ENCODE measurements around the gene SSH2.
"Not testable (repeated sequence)": the region's sequence is repeated elsewhere in the genome, so short reads cannot be mapped to it uniquely, and the experiment has no call there.

Gene SSH2

GRCh38 chr17:29731589-29731929 is 198.5 kb downstream of the SSH2 start:
- DNase-seq: no peak

GRCh38 chr17:29728490-29728889 is 201.5 kb downstream of the SSH2 start:
- no peak for DNase-seq

GRCh38 chr17:29726715-29727252 is 203.2 kb downstream of the SSH2 start:
- no peak for DNase-seq

DNA sequence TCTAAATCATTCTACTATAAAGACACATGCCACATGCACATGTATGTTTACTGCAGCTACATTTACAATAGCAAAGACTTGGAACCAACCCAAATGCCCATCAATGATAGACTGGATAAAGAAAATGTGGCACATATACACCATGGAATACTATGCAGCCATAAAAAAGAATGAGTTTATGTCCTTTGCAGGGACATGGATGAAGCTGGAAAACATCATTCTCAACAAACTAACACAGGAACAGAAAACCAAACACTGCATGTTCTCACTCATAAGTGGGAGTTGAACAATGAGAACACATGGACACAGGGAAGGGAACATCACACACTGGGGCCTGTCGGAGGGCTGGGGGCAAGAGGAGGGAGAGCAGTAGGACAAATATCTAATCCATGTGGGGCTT is 204.6 kb downstream of the SSH2 start:
- not testable (repeated sequence) for DNase-seq

- peak; percentile 11 for DNase-seq
Observed at GRCh38 chr17:29723278-29724047, 206.6 kb downstream of the SSH2 start.

- DNase-seq: peak; percentile 45
Observed at GRCh38 chr17:29722411-29723198, 207.4 kb downstream of the SSH2 start.

GRCh38 chr17:29720551-29720950 is 209.5 kb downstream of the SSH2 start:
- DNase-seq: no peak

- DNase-seq: no peak
Observed at GRCh38 chr17:29719469-29719868, 210.6 kb downstream of the SSH2 start.

- no peak for DNase-seq
Observed at GRCh38 chr17:29718446-29719039, 211.5 kb downstream of the SSH2 start.

DNA sequence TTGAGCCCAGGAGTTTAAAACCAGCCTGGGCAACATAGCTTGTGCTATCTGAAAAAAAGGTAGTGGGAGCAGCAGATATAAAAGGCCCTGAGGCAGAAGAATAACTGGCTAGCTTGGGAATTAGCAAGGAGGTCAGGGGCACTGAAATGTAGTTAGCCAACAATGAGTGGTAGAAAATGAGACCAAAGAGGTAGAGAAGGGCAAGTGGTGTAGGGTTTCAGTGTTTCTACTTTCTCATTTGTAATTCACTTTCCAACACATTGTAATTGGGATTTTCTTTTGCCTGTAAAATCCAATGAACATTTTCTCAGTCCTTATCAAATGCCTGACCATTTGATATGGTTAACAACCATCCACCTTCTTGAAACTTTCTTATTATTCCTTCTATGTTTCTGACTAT is 212.2 kb downstream of the SSH2 start:
- no peak for DNase-seq

GRCh38 chr17:29716566-29716965 is 213.5 kb downstream of the SSH2 start:
- no peak for DNase-seq

DNA sequence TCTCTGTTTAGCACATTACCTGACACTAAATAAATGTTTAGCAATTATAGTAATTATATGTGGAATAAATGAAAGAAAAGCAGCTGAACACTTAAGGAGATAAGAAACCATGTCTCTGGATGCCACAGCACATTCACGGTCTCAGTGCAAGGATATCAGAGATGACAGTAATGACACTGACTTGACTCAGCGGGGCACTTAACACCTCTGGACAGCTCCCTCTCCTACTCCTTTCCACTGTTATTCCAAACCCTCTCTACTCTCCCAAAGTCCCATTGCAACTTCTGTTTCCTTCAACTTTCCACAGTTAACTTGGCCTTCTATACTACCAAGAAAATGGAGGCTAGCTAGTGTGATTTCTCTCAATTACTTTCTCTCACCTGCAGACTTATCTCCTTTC is 214.3 kb downstream of the SSH2 start:
- DNase-seq: no peak

- DNase-seq: no peak
Observed at GRCh38 chr17:29714146-29714545, 215.9 kb downstream of the SSH2 start.

- no peak for DNase-seq
Observed at GRCh38 chr17:29713626-29714025, 216.4 kb downstream of the SSH2 start.

GRCh38 chr17:29711588-29712385 is 218.2 kb downstream of the SSH2 start:
- DNase-seq: no peak

DNA sequence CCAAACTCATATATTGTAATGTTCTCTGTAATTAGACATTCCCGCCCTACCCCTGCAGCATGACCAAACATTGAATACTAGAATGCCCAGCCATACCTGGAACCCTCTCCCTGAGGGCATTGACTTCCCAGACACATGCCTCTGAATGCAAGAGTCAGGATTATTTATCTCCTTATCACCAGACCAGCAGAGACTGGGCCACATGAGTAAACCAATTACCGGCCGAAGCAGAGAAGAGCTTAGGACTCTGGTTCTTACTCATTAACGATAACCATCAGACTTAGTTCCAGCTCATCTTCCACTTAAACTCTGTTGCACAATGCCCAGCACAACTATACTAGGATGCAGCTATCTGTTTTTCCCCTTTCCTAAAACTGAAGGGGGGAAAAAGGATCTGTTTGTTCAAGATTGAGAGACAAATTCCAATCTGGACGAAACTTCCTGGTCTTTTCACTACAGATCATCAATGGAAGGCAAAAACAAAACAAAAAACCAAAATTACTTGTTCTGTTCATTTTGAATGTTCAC is 219.1 kb downstream of the SSH2 start:
- DNase-seq: no peak

- no peak for DNase-seq
Observed at GRCh38 chr17:29710520-29710884, 219.5 kb downstream of the SSH2 start.

GRCh38 chr17:29709866-29710519 is 220.0 kb downstream of the SSH2 start:
- no peak for DNase-seq

- no peak for DNase-seq
Observed at GRCh38 chr17:29707212-29707571, 222.8 kb downstream of the SSH2 start.

GRCh38 chr17:29706045-29706431 is 224.0 kb downstream of the SSH2 start:
- DNase-seq: no peak

- DNase-seq: no peak
Observed at GRCh38 chr17:29705386-29705785, 224.6 kb downstream of the SSH2 start.

- DNase-seq: no peak
Observed at GRCh38 chr17:29699283-29699682, 230.7 kb downstream of the SSH2 start.
